Measurements from ENCODE around the gene SEC22A.

GRCh38 chr3:123153125-123154019, 48.4 kb upstream of the SEC22A start:
- TF ChIP-seq CTCF (IDR thresholded peaks at IDR 0.05), result no peak
- TF ChIP-seq POLR2AphosphoS5 (IDR thresholded peaks at IDR 0.05; ENCODE audit: insufficient read depth in 1 of 2, low read depth in 1 of 2), result no peak
- no peak for TF ChIP-seq POLR2A (IDR thresholded peaks at IDR 0.05)
